BJ (cell line): ENCODE measurements around the gene PRADC1. TPM values are rescaled to one million over a fixed set of nuclear protein-coding genes. Genes with fewer than 3 reads are reported as not detected.

ENCODE experiments used
- CTCF ChIA-PET: fragments of 350-600 bp; formaldehyde crosslinking; extraction: SDS; loops from one replicate; lab custom pipeline; 2021; ENCODE audit warnings: antibody characterized with exemption, inconsistent platforms; lab: Yijun Ruan, JAX
- POLR2A ChIA-PET: fragments of 300-600 bp; sonication (Branson Sonifier 250); formaldehyde crosslinking; extraction: SDS; loops from one replicate; lab custom pipeline; 2021; ENCODE audit warnings: antibody characterized with exemption; lab: Charles Lee
- DNase-seq: peaks from one replicate; pipeline ENCODE4 v3.0.0-alpha.2; 2011; ENCODE audit warnings: low read depth
- H3K27me3 ChIP-seq: 2 replicates; pipeline ENCODE4 v1.6.0; 2011; ENCODE audit warnings: low read length; ENCODE audit not compliant: control insufficient read depth, insufficient read depth
- H3K36me3 ChIP-seq: 2 replicates; pipeline ENCODE4 v1.5.1; 2011; ENCODE audit warnings: low read length; ENCODE audit not compliant: control insufficient read depth, insufficient read depth
- H3K4me3 ChIP-seq: 2 replicates; pipeline ENCODE4 v1.5.1; 2011; ENCODE audit warnings: low read depth, mild to moderate bottlenecking, control low read depth, low read length
- polyA plus RNA-seq: library from polyadenylated mRNA; depleted of rRNA; stranded (reverse); fragments of >200 nt; gene quantifications from 2 replicates; pipeline ENCODE4 v1.2.3, GENCODE V29; 2011; rRNA removed
- TF ChIP-seq, protein P1 (sequence below): IDR thresholded peaks from 2 replicates; pipeline ENCODE4 v1.5.1; 2011; ENCODE audit warnings: low read depth, mild to moderate bottlenecking, control low read depth, inconsistent platforms, low read length, moderate library complexity; ENCODE audit not compliant: insufficient read depth

Gene PRADC1
- polyA plus RNA-seq, 1 experiment = 19.4 TPM

DNA sequence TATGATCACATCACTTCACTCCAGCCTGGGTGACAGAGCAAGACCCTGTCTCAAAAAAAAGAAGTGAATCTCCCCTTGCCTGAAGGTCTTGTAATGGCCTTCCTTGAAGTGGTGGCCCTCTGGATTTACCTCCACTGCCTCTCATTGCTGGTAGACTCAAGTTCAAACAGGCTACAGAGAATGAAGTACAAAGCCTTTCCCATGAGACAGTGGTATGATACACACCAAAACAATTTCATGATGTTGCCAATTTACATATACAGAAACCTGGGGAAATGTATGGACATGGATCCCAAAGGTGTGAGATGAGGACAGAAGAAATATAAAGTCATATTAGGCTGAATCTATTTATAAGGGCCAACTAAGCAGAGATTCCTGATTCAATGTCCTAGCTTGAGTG lies 35.5 kb downstream of the PRADC1 start:
- H3K4me3 ChIP-seq = no peak overlapping the region
- no peak for DNase-seq
- TF ChIP-seq, protein P1, sequence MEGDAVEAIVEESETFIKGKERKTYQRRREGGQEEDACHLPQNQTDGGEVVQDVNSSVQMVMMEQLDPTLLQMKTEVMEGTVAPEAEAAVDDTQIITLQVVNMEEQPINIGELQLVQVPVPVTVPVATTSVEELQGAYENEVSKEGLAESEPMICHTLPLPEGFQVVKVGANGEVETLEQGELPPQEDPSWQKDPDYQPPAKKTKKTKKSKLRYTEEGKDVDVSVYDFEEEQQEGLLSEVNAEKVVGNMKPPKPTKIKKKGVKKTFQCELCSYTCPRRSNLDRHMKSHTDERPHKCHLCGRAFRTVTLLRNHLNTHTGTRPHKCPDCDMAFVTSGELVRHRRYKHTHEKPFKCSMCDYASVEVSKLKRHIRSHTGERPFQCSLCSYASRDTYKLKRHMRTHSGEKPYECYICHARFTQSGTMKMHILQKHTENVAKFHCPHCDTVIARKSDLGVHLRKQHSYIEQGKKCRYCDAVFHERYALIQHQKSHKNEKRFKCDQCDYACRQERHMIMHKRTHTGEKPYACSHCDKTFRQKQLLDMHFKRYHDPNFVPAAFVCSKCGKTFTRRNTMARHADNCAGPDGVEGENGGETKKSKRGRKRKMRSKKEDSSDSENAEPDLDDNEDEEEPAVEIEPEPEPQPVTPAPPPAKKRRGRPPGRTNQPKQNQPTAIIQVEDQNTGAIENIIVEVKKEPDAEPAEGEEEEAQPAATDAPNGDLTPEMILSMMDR = no peak
- peaks cover 16% of the 10 kb centered on the region for H3K27me3 ChIP-seq
- no peaks in the 10 kb centered on the region for H3K36me3 ChIP-seq
- ChIA-PET POLR2A (no interaction called here), CTCF (no interaction called here)

- ChIA-PET POLR2A (no interaction called here), CTCF (interaction anchor here (0.9 to 4.4 kb wide), 3 partner anchors 10 to 31 kb away, joined by 3 to 35 read pairs (median 5); no protein-coding TSS in a partner anchor)
- H3K4me3 ChIP-seq = no peak overlapping the region
- no peaks in the 10 kb centered on the region for H3K36me3 ChIP-seq
- no peak for DNase-seq
- H3K27me3 ChIP-seq = peaks cover 32% of the 10 kb centered on the region
- TF ChIP-seq, protein P1 = no peak
These were observed 45.5 kb downstream of the PRADC1 start for GRCh38 chr2:73187549-73187948.

GRCh38 chr2:73185965-73186364 lies 47.1 kb downstream of the PRADC1 start:
- CTCF ChIA-PET = interaction anchor here (1.1 to 4.4 kb wide), 2 partner anchors 8 to 10 kb away, joined by 5 to 35 read pairs; no protein-coding TSS in a partner anchor

More at GRCh38 chr2:73185965-73186364, 47.1 kb downstream of the PRADC1 start:
- Histone ChIP-seq H3K4me3 (no peak overlapping the region), H3K27me3 (peaks cover 32% of the 10 kb centered on the region), H3K36me3 (no peaks in the 10 kb centered on the region)
- TF ChIP-seq, protein P1 = no peak
- POLR2A ChIA-PET = no interaction called here
- DNase-seq = no peak

Other genes with a start within 250 kb of the PRADC1 start
- gene SFXN5, start 161.5 kb downstream of the PRADC1 start, polyA plus RNA-seq = 10.8 and 11.5 TPM in 2 replicates
- gene RAB11FIP5, start 120.3 kb downstream of the PRADC1 start, polyA plus RNA-seq = 42.5 and 52.0 TPM in 2 replicates
- not detected in 2 replicates for gene NOTO, start 30.7 kb downstream of the PRADC1 start, polyA plus RNA-seq
- gene SMYD5, start 19.0 kb downstream of the PRADC1 start, polyA plus RNA-seq = 12.2 and 19.5 TPM in 2 replicates
- gene CCT7, start 1.1 kb upstream of the PRADC1 start, polyA plus RNA-seq = 254 and 285 TPM in 2 replicates
- 1.9 and 2.4 TPM in 2 replicates for gene FBXO41, start 51.2 kb upstream of the PRADC1 start, polyA plus RNA-seq
- not detected in 2 replicates for gene EGR4, start 60.3 kb upstream of the PRADC1 start, polyA plus RNA-seq
- gene ALMS1, start 152.6 kb upstream of the PRADC1 start, polyA plus RNA-seq = 10.3 and 10.7 TPM in 2 replicates